GM06990 (cell line): ENCODE data around the gene GPRC5A.

ENCODE experiments used
- DNase-seq: peaks from one replicate; pipeline ENCODE4 v3.0.0-alpha.2; 2011; ENCODE audit not compliant: insufficient read length; ENCODE audit errors: extremely low read depth
- H3K27me3 ChIP-seq: replicated peaks from 2 replicates; pipeline ENCODE4 v1.6.0; 2011; ENCODE audit warnings: low read length; ENCODE audit not compliant: control insufficient read depth, insufficient read depth
- H3K36me3 ChIP-seq: 2 replicates; pipeline ENCODE4 v1.5.1; 2011; ENCODE audit warnings: low read length; ENCODE audit not compliant: control insufficient read depth, insufficient read depth
- H3K4me3 ChIP-seq: replicated peaks from 2 replicates; pipeline ENCODE4 v1.5.1; 2011; ENCODE audit warnings: low read depth, mild to moderate bottlenecking, control low read depth, low read length
- TF ChIP-seq, protein P1 (sequence below): IDR thresholded peaks from 2 replicates; pipeline ENCODE4 v1.5.1; 2011; ENCODE audit warnings: low read length, control low read depth, mild to moderate bottlenecking, inconsistent platforms; ENCODE audit not compliant: insufficient read depth, poor library complexity, severe bottlenecking

GPRC5A gene

DNA sequence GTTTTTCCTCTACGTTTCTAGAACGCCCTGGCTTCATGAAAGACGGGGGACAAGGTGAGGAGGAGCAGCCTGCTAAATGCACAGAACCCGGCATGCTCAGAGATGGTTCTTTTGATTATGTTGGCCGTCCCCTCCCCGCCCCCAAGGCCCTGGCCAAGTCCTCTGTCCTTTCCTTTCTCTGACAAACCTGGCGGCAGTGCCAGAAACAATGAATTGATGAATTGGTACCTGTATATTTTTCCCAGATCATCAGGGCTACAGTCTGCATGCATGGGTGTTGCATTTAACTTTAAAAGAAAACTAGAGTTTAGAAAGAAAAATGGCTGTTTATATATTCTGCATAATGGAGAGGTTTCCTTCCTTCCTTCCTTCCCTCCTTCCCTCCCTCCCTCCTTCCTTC lies 31.6 kb downstream of the GPRC5A start:
- Histone ChIP-seq H3K27me3 (no peaks in the 10 kb centered on the region; the same call in 1 of the 2 replicates), H3K4me3 (no peak overlapping the region), H3K36me3 (no peaks in the 10 kb centered on the region)
- DNase-seq: no peak
- TF ChIP-seq, protein P1, sequence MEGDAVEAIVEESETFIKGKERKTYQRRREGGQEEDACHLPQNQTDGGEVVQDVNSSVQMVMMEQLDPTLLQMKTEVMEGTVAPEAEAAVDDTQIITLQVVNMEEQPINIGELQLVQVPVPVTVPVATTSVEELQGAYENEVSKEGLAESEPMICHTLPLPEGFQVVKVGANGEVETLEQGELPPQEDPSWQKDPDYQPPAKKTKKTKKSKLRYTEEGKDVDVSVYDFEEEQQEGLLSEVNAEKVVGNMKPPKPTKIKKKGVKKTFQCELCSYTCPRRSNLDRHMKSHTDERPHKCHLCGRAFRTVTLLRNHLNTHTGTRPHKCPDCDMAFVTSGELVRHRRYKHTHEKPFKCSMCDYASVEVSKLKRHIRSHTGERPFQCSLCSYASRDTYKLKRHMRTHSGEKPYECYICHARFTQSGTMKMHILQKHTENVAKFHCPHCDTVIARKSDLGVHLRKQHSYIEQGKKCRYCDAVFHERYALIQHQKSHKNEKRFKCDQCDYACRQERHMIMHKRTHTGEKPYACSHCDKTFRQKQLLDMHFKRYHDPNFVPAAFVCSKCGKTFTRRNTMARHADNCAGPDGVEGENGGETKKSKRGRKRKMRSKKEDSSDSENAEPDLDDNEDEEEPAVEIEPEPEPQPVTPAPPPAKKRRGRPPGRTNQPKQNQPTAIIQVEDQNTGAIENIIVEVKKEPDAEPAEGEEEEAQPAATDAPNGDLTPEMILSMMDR: no peak

DNA sequence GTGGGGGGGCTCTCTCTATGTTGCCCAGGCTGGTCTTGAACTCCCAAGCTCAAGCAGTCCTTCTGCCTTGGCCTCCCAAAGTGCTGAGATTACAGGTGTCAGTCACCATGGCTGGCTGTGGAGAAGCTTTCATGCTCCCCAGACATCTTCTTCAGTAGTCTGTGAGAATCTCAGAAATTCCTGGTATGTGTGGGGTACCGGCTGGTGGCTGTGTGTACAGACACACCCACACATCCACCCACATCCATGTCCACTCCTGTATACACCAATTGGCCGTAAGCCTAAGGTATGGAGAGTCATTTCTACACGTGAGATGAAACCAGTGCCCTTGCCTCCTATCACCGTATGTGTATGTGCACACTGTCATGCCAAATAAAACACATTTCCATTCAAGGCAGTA lies 32.8 kb downstream of the GPRC5A start:
- TF ChIP-seq, protein P1: no peak
- Histone ChIP-seq H3K27me3 (no peaks in the 10 kb centered on the region; the same call in 1 of the 2 replicates), H3K4me3 (no peak overlapping the region), H3K36me3 (no peaks in the 10 kb centered on the region)
- DNase-seq: no peak

DNA sequence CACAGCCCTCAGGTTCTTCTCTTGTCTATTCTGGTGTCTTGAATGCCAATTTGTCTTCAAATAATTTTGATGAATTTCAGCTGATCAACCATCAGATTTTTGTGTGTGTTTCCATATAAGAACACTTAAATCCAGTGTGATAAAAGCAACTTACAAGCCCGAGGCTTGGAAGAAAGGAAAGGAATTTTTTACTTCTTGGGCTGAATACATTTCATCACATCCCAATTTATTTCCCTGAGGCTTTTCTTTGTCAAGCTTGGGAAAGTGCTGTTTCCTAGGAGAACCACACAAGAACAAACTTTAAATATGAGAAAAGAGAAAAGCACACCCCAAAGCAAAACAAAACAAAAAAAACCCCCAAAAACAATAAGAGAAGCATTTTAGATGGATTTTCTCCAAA lies 34.0 kb downstream of the GPRC5A start:
- DNase-seq: no peak
- Histone ChIP-seq H3K4me3 (no peak overlapping the region), H3K27me3 (no peaks in the 10 kb centered on the region; the same call in 1 of the 2 replicates), H3K36me3 (no peaks in the 10 kb centered on the region)
- TF ChIP-seq, protein P1: no peak

DNA sequence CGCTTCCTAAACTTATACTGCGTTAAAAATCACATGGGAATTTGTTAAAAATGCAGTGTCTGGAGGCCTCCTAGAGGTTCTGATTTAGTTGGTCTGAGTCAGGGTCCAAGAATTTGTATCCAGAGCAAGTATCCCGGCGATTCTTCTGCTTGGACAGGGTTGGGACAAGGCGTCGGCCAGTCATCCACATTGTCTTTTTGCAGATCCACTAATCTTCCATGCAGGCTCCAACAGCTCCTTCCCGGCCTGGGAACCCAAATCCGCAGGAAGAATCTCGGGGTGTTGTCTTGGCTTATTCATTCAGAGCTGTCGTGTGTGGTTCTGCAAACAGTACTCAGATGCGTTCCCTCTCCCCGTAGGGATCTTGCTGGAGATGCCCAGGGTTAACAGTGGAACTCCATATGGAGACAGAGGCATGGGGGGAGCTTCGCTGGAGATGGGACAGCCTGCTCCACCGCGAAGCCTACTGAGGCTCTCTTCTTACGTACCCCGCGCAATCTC lies 35.3 kb downstream of the GPRC5A start:
- Histone ChIP-seq H3K27me3 (no peaks in the 10 kb centered on the region; the same call in 1 of the 2 replicates), H3K36me3 (no peaks in the 10 kb centered on the region), H3K4me3 (no peak overlapping the region)
- TF ChIP-seq, protein P1: no peak
- no peak for DNase-seq

DNA sequence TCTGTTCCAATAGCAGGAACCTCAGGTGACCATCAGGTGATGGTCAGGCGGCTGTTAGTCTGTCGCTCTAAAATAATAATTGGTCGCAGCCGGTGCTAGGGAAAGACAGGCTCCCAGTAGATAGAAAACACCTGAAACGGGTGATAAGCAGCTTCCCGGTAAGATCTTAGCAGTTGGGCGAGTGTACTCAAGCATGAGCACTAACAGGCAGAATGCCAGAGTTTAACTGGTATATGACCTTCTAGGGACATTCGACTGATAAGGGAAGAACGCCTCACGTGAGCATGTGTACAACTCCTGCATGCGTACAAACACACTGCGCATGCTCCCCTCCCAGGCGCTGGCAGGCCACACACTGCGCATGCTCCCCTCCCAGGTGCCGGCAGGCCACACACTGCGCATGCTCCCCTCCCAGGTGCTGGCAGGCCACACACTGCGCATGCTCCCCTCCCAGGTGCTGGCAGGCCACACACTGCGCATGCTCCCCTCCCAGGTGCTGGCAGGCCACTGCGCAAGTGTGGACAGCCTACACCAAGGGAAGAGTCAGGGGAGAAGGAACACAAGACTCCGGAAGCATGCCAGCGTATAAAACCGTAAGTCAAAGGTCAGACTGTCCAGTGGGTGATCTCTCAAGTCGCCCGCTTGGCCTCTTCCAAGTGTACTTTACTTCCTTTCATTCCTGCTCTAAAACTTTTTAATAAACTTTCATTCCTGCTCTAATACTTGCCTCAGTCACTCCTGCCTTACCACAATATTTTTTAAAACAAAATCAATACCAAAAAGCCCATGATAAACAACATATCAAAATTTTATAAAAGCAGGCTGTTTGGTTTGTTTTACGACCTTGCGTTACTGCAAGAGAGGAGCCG lies 36.1 kb downstream of the GPRC5A start:
- DNase-seq: no peak
- H3K27me3 ChIP-seq: no peaks in the 10 kb centered on the region; the same call in 1 of the 2 replicates
- no peak overlapping the region for H3K4me3 ChIP-seq
- TF ChIP-seq, protein P1: no peak
- no peaks in the 10 kb centered on the region for H3K36me3 ChIP-seq
